Stimulated activated CD8-positive, alpha-beta memory T cell treated with anti-CD3 and anti-CD28 coated beads, Interleukin-15, amount 100 ng/mL, for 1 hour (primary cell): Measurements from ENCODE around the gene CDH4.
"Not testable (repeated sequence)": the region's sequence is repeated elsewhere in the genome, so short reads cannot be mapped to it uniquely, and the experiment has no call there.

Source experiments
- DNase-seq: peaks from one replicate; pipeline ENCODE4 v3.0.0-alpha.2; 2020; ENCODE audit warnings: low read depth

CDH4 gene

GRCh38 chr20:61932199-61932592, 680.1 kb downstream of the CDH4 start:
- no peak for DNase-seq

GRCh38 chr20:61932711-61933480, 680.8 kb downstream of the CDH4 start:
- no peak for DNase-seq

DNA sequence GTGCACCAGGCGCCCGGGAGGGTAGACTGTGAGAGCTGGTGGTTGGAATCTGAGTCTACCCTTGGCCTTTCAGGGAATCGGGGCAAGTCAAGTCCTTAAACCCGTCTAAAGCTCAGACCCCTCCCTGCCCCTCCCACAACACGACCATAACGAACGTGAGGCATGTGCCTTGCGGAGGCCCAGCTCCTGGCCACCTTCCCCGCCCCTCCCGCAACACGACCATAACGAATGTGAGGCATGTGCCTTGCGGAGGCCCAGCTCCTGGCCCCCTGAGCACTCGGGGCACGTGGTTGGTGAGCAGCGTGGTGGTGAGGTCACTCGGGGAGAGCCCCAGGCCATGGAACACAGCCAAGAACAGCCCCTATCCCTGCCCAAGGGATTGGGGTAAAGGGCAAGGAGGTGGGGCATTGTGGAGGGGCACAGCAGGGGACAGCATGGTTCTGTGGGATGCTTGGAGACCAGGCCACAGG, 681.5 kb downstream of the CDH4 start:
- DNase-seq: no peak

GRCh38 chr20:61933951-61934715, 682.1 kb downstream of the CDH4 start:
- no peak for DNase-seq

DNA sequence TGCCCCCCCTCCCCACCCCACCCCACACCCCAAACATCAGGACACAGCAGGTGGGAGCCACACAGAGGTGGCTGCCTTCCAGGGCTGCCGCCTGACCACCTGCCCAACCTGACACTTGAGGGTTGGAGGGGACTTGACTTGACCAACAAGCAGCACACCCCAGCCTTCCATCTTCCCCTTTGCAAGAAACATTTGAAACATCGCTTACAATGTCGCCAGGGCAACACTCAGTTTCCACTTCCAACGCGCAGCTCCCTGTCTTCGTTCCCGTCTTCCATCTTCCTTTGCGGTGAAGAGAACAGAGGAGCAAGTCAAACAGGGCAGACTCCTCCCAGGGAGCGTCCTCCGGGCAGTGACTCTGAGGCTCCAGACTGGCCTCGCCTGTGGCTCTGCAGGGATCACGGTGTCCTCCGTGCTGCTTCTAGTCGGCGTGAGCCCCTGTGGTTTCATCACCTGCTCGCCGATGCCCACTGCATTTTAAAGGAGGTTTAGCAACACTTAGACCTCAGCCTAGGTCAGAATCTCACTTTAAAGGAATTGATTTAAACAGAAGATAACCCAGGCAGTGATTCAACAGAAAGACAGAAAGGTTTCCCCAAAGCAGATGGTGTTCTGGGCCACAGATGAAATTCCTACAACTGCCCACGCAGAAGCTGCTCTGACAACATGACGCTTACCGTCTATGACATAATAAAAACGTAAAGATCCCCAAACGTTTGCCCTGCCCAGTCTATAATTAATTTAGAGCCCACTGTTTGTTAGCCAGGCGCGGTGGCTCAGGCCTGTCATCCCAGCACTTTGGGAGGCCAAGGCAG, 682.9 kb downstream of the CDH4 start:
- no peak for DNase-seq

DNA sequence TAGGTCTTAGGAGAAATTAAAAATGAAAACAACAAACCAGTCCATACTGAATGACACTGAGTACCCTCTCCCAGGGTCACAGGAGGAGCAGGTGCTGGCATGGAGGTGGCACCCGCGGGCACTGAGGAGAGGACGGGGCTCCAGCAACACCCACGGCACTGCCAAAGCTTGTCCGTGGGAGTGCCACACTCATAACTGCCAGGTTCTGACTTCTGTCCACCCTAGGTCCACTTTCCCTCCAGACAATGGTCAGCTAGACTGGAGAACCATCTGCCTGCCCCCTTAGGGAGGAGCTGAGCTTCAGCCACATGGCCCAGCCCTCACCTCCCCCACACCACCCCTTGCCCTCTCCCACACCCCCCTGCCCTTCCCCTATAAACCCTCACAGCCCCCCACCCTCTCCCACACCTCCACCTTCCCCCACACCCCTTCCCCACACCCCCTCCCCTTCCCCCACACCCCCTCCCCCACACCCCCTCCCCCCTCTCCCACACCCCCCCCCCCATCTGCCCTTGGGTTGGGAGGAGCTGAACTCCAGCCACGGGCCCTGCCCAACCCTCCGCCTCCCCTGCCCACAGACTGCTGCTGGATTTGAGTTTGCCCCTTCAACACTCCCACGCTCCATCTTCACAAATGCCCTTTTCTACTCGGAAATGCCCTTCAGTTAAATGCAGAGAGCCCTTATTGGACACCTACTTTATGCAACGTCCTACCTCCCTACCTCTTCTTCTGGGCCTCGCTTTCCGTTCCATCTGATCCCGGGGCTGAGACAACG, 684.1 kb downstream of the CDH4 start:
- DNase-seq: no peak

DNA sequence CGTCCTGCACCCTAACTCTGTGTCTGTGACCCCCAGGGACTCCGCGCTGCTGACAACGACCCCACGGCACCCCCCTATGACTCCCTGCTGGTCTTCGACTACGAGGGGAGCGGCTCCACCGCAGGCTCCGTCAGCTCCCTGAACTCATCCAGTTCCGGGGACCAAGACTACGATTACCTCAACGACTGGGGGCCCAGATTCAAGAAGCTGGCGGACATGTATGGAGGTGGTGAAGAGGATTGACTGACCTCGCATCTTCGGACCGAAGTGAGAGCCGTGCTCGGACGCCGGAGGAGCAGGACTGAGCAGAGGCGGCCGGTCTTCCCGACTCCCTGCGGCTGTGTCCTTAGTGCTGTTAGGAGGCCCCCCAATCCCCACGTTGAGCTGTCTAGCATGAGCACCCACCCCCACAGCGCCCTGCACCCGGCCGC, 684.7 kb downstream of the CDH4 start:
- no peak for DNase-seq

- DNase-seq: no peak
Observed at GRCh38 chr20:61937146-61937962, 685.3 kb downstream of the CDH4 start.

DNA sequence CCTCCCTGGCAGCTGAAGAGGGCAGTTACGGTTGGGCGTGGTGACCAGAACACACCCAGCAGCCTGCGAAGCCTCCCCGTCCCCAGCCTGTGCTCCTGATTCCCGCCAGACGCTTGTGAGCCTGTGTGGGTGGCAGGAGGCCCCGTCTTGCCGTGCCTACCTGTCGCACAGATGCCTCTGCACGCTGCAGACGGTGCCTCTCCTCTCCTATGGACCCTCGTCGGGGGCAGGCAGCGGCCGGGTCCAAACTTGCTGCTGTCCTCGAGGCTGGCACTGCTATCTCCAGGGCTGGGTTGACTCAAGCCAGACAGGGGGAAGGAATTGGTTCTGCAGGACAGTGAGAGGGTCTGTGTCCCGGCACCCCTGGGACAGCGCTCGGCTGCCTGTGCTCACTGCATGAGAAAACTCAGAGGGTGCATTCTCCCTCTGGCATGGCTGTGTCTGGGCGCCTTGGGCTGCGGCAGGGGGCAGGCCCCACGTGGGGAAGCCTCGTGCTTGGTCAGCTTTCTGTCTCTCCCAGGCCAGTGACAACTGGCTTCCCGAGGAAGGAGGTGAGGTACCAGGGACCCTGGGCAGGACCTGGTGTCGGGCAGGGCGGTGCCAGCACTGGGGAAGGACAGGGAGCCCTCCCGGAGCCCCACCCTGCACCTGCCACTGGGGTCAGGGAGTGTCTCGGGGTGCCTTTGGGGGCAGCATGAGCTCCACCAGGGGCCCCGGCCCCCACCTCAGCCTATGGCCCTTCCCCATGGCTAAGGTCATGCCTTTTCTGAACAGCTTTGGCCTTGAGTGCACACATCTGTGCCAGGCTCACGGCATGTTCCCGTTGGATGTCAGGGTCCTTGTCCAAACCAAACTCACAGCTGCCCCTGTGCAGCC, 686.1 kb downstream of the CDH4 start:
- DNase-seq: no peak

DNA sequence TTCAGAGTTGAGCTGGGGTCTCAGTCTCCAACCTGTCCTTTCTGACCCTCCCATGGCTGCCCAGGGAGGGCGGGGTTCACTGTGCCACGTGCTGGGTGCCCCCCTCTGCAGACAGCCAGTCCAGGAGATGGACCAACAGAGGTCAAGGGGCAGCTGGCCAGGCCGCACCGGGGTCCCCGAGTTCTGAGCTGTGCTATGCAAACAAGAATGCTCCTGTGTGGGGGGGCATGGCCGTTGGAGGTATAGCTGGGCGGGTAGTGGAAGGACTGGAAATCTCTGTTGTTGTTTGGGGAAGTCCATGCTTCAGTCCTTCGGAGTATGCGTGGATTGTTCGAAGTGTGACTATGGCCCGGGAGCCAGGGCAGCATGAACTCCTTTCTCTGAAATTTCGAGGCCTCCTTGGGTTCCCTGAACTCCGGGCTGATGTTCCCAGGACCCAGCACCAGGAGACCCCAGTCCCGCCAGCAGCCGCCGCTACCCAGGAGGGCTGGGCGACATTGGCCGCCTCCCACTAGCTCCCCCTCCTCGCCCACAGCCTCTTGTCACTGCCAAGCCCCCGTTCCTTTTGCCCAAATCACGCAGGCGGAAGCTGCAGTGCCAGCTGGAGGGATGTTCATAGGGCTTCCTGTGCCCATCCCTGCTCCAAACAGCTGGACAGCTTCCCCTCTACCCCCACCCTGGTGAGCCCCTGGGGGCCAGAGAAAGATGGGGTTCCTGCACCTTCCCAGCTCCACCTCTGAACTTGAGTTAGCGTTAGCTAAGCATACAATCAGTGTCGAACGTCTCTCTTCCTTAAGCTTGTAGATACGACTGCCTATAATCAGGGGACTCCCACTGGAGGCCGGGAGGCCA, 687.0 kb downstream of the CDH4 start:
- DNase-seq: no peak

- no peak for DNase-seq
Observed at GRCh38 chr20:61939691-61940360, 687.8 kb downstream of the CDH4 start.

DNA sequence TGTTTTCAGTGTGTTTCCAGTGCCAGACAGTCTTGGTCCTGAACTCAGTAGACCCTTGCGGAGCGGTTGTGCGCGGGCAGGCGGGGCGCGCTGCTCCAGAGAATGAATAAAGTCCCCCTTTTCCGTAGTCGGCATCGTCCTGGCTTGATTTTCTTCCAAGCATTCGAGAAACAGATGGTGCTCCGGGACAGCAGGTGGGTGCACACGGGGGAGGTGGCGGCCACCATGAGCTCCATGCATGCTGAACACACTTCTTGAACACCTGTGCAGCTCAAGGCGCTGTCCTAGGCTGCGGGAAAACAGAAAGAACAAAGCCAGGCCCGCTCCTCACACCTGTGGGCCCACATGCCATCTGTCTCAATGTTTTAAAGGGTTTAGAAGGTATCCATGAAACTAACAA, 688.4 kb downstream of the CDH4 start:
- no peak for DNase-seq

DNA sequence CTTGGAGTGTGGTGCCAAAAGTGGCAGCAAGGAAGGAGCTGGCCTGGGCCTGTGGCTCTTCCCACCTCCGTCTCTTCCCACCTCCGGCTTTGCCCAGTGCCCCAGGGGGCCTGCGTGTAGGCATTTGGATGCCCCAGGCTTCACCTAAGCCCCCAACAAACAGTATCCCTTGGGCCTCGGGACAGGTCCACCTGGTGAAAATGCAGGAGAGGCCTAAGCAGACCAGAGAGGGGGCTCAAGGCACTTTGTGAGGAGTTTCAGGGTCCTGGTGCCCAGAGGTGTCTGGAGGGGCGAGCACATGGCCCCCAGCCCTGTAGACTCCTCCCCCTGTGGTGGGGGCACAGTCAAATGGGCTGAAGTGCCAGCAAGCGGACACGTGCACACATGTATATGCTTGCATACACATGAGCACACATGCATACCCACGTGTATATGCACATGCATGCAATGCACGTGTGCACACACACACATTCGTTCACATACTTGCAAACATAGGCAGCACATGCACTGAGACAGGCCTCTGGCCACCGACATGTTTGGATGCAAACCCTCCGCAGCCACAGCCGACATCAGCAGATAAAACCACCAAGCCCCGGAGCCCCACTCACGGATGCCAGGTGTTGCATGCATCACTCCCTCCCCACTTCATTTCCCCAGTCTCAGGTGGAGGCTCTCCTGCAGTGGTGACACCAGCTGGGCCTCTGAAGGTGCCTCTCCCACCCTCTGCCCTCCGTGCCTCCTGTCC, 689.1 kb downstream of the CDH4 start:
- DNase-seq: no peak

GRCh38 chr20:61941721-61942405, 689.8 kb downstream of the CDH4 start:
- no peak for DNase-seq

- no peak for DNase-seq
Observed at GRCh38 chr20:61942526-61942925, 690.5 kb downstream of the CDH4 start.

DNA sequence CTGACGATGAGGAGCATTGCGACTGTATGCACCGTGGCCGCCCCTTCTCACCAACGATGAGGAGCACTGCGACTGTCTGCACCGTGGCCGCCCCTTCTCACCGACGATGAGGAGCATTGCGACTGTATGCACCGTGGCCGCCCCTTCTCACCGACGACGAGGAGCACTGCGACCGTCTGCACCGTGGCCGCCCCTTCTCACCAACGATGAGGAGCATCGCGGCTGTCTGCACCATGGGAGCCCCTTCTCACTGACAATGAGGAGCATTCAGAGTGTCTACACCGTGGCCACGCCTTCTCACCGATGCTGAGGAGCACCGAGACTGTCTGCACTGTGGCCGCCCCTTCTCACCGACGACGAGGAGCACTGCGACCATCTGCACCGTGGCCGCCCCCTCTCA, 692.9 kb downstream of the CDH4 start:
- not testable (repeated sequence) for DNase-seq

- DNase-seq: not testable (repeated sequence)
Observed at GRCh38 chr20:61945495-61945894, 693.4 kb downstream of the CDH4 start.
